Astrocyte of the hippocampus (primary cell): ENCODE data around the gene SOX30.
A peak's percentile ranks its signal among the peaks of the same experiment; 100 is the strongest.

ENCODE experiments used
- DNase-seq: peaks from one replicate; pipeline ENCODE4 v3.0.0; 2011; ENCODE audit warnings: low read depth, low spot score

Gene SOX30

DNA sequence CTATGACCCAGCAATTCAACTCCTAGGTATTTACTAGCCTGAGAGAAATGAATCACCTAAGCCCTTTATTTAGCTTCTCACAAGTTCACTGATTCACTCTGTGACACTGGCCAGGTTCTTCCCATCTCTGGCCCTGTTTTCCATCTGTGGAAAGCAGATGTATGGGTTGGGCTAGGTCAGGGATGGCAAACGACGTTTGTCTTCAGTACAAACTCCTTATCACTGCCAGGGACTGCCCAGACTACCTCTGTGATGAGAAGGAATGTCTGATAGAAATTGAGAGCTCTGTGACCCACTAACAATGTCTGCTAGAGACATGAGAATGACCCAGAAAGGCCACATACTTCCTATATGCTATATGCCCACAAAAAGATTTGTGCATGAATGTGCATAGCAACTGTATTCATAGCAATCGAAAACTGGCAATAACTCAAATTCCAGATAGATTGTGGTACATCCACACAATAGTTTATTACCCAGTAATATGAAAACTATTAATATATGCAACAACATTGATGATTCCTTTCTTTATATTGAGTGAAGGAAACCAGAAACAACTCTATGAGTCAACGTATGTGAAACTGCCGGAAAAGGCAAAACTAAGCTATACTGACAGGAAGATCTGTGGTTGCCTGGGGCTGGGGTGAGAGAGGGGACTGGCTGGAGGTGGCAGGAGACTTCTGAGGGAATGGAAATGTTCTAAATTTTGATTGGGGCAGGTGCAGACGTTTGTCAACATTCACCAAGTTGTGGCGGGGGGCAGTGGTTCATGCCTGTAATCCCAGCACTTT, 44.7 kb downstream of the SOX30 start:
- DNase-seq, result peak; percentile 25

DNA sequence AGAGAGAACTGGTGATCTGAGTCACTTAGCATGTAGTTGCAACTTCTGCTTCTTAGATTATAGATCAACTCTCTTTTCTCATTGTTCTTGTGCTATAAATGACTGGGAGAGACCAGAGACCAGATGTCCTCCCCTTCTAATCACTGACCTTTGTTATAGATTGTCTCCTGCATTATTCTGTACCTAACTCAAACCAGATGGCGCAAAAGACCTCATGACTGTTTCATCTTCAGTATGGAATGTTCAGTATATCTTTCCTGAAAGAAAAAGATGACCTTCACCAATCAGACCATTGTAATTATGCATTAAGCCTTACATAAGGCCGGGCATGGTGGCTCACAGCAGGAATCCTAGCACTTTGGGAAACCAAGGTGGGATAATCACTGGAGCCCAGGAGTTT, 46.2 kb downstream of the SOX30 start:
- no peak for DNase-seq

DNA sequence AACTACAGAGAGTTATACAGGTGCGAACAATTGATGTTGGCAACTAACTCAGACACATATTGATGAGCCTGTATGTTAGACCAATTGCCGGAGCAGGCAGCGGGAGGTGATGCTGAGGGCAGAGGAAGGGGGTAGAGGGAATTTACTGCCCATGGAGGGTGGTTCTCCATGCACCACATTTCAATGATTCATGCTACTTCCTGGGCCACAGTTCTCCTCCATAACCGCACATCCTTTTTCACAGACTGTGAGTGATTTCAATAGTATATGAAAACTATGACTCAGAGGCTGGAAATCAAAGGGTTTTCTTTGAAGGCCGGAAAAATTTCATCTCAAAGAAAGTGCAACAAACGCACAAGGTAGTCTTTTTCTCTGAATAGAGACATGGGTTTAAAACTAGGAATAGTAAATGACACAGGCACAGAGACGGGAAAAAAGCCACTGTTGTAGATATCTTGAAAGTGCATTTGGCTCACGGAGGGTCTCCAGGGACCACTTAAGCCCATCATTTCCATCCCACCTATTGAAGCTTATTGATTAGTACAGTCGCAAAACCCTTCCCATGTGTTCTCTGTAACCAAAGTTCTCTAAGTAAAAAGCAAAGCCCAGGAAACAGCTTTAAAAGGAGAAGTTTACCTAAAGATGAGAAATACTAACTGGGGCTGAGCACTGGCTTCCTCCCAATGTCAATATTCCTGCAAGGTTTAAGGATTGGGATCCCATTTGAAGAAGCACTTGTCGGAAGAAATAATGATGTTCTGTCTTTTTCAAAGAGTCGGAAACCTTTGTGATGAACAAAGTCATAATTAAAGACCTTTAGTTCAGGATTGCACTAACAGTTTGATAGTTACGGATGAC, 48.7 kb downstream of the SOX30 start:
- peak; percentile 94 for DNase-seq

DNA sequence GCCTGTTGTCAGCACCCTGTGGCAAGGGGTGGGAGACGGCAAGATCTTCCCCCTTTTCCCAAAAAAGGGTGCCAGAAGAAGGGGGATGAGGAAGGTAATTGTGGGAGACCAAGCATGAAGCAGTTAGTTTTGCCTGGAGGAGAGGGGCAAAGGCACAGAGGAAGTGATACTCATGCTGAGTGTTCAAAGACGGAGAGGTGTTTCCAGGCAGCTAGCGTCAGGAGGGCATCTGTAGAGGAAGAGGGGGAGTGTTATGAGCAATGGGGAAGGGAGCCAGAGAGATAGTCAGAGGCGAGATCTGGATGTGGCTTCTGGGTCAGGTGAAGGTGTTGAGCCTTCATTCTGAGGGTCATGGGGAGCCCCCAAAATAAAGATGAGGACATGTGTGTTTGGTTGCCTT, 49.7 kb downstream of the SOX30 start:
- DNase-seq, result peak; percentile 11

DNA sequence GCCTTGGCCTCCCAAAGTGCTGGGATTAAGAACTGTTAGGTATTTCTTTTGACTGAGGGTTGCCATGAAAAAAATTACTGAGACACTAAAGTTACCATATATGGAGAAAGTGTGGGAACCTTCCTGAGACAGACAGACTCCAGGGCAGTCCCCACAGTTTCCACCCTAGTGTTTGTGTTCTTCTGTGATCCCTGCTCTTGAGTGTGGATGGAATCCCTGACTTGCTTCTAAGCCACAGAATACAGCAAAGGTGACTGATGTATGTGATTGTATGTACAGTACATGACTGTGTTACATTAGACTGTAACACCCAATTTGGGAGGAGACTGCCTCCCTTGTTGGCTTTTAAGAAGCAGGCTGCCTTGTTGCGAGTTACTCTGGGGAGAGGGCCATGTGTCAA, 52.0 kb downstream of the SOX30 start:
- DNase-seq, result peak; percentile 13

DNA sequence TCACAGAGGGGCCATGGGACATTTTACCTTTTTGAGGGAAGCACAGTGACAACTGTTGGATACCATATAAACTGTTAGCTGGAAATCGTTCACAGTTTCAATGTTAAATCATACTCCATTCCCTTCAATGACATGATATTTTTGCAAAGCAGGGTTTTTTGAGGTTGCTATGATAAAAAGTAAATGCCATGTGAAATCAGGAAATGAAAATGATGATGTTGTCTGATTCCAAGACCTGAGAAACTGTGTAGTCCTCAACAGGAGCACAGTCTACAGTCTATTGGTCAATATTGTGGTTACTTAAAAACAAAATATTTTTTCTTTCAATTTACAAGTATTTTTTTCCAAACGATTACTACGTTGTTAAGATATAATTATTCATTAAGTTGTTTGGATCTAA, 52.7 kb downstream of the SOX30 start:
- no peak for DNase-seq

DNA sequence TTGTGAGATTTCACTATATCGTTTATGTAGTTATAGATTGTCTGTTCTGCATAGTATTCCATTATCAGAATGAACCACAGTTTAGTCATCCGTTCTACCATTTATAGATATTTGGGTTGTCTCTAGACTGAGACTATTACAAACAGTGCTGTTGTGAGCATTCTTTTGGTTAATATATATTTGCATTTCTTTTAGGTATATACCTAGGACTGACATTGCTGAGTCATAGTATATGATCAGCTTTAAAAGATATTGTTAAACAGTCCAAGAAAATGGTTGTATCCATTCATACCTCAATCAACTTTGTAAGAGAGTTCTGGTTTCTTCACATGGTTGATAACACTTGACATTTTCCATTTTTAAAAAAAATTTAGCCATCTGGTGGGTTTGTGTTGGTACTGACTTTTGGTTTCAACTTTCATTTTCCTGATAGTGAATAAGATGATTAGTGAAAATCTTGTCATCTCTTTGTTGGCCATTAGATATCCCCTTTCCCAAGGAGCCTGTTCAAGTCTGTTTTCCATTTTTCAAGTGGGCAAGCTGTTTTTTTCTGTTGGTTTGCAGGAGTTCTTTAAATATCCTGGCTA, 53.8 kb downstream of the SOX30 start:
- no peak for DNase-seq

DNA sequence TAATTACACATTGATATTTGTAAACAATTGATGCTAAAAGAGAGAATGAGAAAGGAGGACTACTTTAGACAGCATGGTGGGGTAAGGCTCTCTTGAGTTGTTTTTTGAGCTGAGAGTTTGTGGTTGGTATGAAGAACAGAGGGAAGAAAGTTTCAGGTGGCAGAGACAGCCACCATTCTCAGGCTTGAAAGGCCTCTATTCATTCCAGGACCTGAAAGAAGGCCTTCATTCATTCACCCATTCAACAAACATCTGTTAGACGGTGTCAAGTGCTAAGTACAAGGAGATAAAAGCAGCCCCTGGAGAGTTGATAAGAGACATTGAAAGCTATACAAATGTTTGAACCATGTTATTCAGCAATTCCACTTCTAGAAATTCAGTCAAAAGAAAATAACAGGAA, 55.0 kb downstream of the SOX30 start:
- no peak for DNase-seq

DNA sequence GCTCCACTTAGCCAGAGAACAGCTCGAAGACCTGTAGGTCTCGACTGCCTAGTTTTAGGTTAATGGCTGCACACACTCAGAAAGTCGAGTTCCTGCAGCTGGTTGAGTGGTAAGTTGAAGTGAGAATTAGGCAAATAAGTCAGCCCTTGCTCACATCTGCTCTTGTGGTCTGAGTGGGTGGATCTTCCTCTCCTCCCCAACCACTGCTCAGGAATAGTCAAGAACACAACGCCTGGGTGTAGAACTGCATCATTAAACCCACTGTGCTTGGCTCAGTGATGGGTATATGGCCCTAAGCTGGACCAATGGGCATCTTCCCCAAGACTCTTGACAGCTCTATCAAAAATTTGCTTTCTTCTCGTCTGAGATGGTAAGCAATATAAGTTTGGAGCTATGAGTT, 55.8 kb downstream of the SOX30 start:
- no peak for DNase-seq

DNA sequence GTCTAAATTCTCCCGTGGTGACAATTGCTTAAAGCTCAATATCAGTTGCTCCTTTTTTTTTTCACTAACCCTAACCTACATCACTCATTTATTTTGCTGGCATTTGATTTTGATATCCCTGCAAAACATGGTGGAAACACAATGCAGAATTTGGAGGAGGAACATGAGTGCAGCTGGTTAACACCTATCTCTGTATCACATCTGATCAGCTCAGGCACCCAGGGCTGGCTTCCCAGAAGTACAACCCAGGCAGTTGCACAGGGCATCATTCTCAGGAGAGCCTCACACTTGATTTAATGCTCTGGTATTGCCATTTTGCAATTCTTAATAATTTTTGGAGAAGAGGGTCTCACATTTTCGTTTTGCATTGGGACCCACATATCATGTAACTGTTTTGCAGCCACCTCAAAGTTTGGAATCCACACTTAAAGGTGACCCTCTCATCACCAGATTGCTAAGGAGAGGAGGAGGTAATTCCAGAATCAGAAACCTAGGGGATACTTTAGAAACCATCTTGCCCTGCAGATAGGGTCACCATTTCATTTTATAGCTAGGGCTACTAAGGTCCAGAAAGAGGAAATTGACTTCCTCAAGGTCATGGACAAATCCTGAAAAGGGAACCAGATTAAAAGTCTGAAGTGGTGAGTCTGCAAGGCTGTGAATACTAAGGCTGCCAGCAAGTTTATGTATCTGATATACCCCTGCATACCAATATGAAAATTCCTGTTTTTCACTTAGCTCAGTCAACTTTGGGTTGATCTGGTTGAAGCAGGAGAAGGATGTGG, 57.4 kb downstream of the SOX30 start:
- no peak for DNase-seq

DNA sequence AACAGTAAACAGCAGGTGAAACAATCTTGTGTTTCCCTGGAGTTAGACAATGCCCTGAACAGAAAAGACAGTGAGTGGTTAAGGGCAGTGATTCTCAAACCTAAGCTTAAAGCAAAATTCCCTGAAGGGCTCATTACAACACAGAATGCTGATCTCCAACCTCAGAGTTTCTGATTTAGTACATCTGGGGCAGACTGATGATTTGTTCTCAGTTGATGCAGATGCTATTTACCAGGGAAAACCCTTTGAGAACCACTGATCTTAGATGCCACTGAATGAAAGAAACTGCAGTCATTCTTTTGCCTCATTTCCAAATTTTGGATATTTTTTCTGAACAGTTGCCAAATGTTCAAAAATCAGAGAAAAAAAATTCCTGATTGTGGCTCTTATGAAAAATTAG, 58.0 kb downstream of the SOX30 start:
- no peak for DNase-seq

DNA sequence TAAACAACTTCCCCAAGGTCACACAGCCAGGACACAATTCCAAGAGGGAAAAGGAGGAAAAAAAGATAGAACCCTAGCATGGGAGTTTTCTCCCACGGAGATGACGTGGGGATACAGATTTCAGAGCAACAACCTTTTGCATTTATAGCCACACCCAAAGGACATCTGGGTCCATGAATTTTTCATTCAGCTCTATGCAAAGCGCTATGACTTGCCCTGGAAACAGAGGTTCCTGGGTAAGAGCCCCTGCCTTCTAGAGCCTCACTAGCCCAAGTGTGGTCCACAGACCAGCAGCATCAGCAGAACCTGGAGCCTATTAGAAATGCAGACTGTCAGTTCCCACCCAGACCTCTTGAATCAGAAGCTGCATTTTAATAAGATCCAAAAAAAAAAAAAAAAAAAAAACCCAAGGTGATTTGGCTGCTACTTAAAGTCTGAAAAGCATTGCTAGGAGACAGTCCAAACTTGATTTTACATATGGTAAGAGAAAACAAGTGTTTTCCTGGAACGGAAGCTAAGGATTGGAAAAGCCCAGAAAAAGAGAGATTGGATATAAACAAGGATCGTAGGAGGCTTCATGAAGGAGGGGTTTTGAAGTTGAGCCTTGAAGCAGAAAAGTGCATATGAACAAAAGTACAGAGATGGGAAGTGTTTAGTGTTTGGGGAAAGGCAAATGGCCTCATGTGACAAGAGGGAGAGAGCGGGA, 59.0 kb downstream of the SOX30 start:
- DNase-seq, result no peak

DNA sequence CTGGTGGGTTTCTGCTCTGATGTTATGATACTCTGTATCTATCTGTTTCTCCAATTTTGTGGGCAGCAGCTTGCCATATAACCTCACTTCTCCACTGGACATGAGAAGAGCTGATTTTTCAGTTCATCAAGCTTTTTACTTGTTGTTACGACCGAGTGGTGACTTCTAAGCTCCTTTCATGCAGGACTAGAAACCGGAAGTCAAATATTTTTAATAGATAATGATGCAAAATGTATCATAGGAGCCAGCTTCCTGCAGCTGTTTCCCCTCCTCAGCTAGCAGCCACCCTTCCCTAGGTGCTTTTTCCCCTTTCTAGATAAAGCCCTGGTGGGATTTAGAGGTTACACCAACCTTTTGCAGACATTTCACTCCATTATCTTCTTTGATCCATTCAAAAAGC, 59.6 kb downstream of the SOX30 start:
- DNase-seq, result no peak

DNA sequence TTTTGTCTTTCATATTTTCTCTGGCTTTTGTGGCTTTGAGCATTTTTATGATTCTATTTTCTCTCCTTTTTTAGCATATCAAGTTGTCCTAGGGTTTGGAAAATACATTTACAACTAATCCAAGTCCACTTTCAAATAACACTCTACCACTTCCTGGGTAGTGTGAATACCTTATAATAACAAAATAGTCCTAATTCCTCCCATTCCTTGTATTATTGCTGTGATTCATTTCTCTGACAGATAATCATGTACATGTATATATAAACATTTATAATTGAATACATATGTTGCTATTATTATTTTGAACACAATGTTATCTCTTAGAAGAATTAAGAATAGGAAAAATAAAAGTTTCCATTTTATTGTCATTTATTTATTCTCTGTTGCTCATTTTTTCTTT, 61.8 kb downstream of the SOX30 start:
- DNase-seq, result no peak

DNA sequence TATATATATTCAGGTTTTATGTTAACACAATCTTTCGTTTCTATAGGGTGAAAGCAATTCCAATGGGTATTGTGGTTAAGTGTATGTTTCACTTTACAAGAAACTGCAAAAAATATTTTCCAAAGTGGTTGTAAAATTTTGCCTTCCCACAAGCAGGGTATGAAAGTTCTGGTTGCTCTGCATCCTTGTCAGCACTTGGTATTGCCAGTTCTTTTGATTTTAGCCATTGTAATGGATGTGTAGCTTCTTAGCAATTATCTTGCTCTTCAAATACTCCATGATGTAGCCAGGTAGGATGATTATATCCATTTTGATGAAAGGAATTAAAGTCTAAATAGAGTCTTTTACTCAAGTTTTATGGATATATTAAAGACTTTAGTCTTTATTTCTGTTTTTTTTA, 67.6 kb downstream of the SOX30 start:
- DNase-seq, result no peak

DNA sequence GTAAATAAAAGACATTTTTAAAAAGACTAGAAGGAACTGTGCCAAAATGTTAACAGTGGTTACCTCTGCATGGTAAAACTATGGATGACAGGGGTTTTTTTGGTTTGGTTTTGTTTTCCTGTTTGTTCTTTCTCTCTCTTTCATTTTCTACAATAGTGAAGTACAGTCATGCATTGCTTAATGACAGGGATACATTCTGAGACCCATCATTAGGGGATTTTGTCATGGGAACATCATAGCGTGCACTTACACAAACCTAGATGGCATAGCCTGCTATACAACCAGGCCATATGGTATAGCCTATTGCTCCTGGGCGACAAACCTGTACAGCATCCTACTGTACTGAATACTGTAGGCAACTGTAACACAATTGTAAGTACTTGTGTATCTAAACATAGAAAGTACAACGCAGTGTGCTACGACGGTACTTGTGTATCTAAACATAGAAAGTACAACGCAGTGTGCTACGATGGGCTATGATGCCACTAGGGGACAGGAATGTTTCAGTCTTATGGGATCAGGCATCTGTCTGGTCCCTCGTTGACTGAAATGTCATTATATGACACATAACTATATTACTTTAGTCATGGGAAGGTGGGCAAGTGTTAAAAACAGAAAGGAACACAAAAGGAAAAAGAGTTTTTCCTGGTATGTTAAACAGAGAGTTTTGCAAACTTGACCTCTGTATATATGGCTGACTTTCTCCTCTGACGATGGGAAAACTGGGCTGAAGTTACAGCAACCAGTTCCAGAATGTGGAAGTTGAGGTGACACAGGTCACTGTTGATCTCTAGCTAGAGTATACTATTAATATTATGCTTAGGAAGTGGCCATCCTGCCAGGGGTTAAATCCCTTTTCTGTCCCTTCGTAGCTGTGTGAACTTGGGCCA, 69.3 kb downstream of the SOX30 start:
- DNase-seq, result no peak

DNA sequence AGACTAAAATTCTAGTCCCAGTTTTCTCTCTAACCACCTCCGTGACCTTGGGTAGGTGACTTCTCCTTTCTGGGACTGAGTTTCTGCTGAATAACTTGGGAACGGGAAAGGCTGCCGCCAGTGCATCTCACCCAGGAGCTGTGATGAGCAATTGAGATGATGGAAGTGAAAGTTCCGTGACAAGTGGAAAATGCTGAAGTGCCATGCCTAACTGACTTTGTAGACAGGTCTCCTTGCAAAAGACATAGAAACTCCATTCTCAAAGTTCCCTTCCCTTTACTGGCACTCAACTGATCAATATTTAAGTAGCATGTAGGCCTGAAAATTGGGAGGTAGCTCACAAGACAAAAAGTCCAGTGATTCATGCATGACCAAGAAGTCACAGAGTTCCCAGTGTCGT, 70.3 kb downstream of the SOX30 start:
- DNase-seq, result no peak

DNA sequence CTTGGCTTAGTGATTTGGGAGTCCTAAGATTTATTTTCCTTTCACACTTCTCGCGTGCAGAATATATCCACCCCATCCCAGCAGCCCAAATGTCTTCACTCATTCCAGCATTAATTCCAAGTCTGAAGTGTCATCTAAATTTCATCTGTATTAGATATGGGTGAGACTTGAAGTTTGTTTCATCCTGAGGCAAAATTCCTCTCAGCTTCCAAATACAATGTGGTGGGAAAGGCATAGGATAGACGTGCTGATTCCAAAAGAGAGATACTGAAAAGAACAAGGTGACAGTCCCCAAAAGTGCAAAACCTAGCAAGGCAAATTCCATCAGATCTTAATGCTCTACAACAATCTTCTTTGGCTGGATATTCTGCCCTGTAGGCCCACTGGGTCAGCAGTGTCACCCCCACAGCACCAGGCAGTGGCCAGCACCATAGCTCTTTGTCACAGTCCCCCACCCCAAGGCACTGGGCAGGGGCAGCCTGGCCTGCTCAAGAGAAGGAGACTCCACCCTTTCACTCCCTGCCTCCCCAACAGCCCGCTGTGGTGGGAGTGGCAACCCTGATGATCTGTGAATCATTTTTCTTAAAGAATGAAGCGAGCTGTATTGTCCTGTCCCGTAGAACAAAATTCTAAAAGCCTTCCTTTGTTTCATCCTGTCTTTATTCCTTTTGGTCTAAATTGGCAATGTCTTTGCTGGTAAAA, 74.0 kb downstream of the SOX30 start:
- no peak for DNase-seq

DNA sequence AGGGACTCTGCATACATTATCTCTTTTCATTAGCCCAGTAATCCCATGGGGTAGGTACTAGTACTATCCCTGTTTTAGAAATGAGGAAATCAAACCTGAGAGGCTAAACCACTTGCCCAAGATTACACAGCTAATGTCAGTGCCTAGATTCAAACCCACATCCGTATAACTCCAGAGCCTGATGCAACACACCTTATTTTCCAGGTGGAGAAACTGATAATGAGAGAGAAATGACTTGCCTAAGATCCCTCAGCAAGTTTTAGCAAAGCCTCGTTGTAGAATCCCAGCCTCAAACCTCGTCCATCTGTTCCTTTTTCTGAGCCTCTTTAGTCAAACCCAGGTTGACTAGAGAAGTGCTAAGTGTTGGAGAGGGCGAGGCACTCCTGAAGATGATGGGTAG, 75.6 kb downstream of the SOX30 start:
- DNase-seq, result no peak
